HepG2 (cell line): Measurements from ENCODE around the gene PLD3. TPM values are rescaled to one million over a fixed set of nuclear protein-coding genes. Genes with fewer than 3 reads are reported as not detected.

Experiments
- AKAP8 ChIP-seq: sonication (generic); formaldehyde crosslinking; IDR thresholded peaks from 2 replicates; pipeline ENCODE4 v1.5.1; 2020; ENCODE audit warnings: mild to moderate bottlenecking, missing genetic modification reagents
- ARNT2 ChIP-seq: sonication (generic); formaldehyde crosslinking; IDR thresholded peaks from 2 replicates; pipeline ENCODE4 v1.8.0; 2022; ENCODE audit warnings: mild to moderate bottlenecking, low read depth, missing genetic modification reagents, moderate library complexity
- ATAD3A ChIP-seq: sonication (generic); formaldehyde crosslinking; IDR thresholded peaks from 2 replicates; pipeline ENCODE4 v1.4.0; 2020; ENCODE audit warnings: missing genetic modification reagents
- ELF4 ChIP-seq: sonication (generic); formaldehyde crosslinking; IDR thresholded peaks from 2 replicates; pipeline ENCODE4 v1.5.0; 2020; ENCODE audit warnings: missing genetic modification reagents, mild to moderate bottlenecking, moderate library complexity, borderline replicate concordance
- ERF ChIP-seq: IDR thresholded peaks from 2 replicates; pipeline ENCODE4 v1.6.1; 2018; ENCODE audit warnings: missing biosample characterization, missing genetic modification reagents
- MTF2 ChIP-seq: sonication (generic); formaldehyde crosslinking; IDR thresholded peaks from 2 replicates; pipeline ENCODE4 v1.5.0; 2020; ENCODE audit warnings: missing genetic modification reagents, borderline replicate concordance
- MZF1 ChIP-seq: sonication (generic); formaldehyde crosslinking; IDR thresholded peaks from 2 replicates; pipeline ENCODE4 v1.8.1; 2023; ENCODE audit warnings: mild to moderate bottlenecking, missing genetic modification reagents, borderline replicate concordance
- NFE2 ChIP-seq: sonication (generic); formaldehyde crosslinking; IDR thresholded peaks from 2 replicates; pipeline ENCODE4 v1.4.0; 2020; ENCODE audit warnings: missing genetic modification reagents
- PHB2 ChIP-seq: fragments of 450-650 bp; IDR thresholded peaks from 2 replicates; pipeline ENCODE4 v1.6.1; 2018; ENCODE audit not compliant: partially characterized antibody
- RBM39 ChIP-seq: fragments of 200-400 bp; formaldehyde crosslinking; IDR thresholded peaks from one replicate; pipeline ENCODE4 v1.6.1; 2018; ENCODE audit warnings: antibody characterized with exemption, mild to moderate bottlenecking, low read depth, low read length; ENCODE audit not compliant: poor library complexity, severe bottlenecking
- REPIN1 ChIP-seq: sonication (generic); formaldehyde crosslinking; IDR thresholded peaks from 2 replicates; pipeline ENCODE4 v1.8.0; 2022; ENCODE audit warnings: missing genetic modification reagents, low read depth, mild to moderate bottlenecking, borderline replicate concordance
- SAP130 ChIP-seq: IDR thresholded peaks from 2 replicates; pipeline ENCODE4 v1.6.1; 2016; ENCODE audit warnings: low read depth
- SNAI1 ChIP-seq: sonication (generic); formaldehyde crosslinking; IDR thresholded peaks from 2 replicates; pipeline ENCODE4 v1.5.0; 2020; ENCODE audit warnings: mild to moderate bottlenecking, missing genetic modification reagents, borderline replicate concordance
- STAT5B ChIP-seq: sonication (generic); formaldehyde crosslinking; IDR thresholded peaks from 2 replicates; pipeline ENCODE4 v1.4.0; 2020; ENCODE audit warnings: missing genetic modification reagents
- ZBTB8A ChIP-seq: sonication (generic); formaldehyde crosslinking; IDR thresholded peaks from 2 replicates; pipeline ENCODE4 v1.4.0; 2020; ENCODE audit warnings: mild to moderate bottlenecking, low read depth, missing genetic modification reagents, borderline replicate concordance
- ZC3H4 ChIP-seq: sonication (generic); formaldehyde crosslinking; IDR thresholded peaks from 2 replicates; pipeline ENCODE4 v1.4.0; 2020; ENCODE audit warnings: missing genetic modification reagents, borderline replicate concordance
- ZNF260 ChIP-seq: sonication (generic); formaldehyde crosslinking; IDR thresholded peaks from 2 replicates; pipeline ENCODE4 v1.4.0; 2020; ENCODE audit warnings: missing genetic modification reagents, low read depth, mild to moderate bottlenecking, borderline replicate concordance
- ZNF878 ChIP-seq: sonication (generic); formaldehyde crosslinking; IDR thresholded peaks from 2 replicates; pipeline ENCODE4 v1.8.1; 2023; ENCODE audit warnings: mild to moderate bottlenecking, missing genetic modification reagents, moderate library complexity
- ZNF891 ChIP-seq: sonication (generic); formaldehyde crosslinking; IDR thresholded peaks from 2 replicates; pipeline ENCODE4 v1.5.0; 2020; ENCODE audit warnings: mild to moderate bottlenecking, missing genetic modification reagents
- polyA plus RNA-seq, 8 experiments: library from polyadenylated mRNA; depleted of rRNA in 3 of 8; stranded (reverse) in 7 of 8; unstranded in 1 of 8; fragments of >200 nt; fragmentation: Illumina TruSeq in 4 of 8; extraction: Trizol in 4 of 8; gene quantifications; 2 replicates each; pipeline versions ENCODE4 v1.2.1 to v1.2.3, GENCODE V29; 2011 to 2016; ENCODE audit warnings: low read depth in 4 of 8, missing spikeins in 1 of 8, mixed read lengths in 1 of 8; ENCODE audit not compliant: insufficient read depth in 1 of 8
- total RNA-seq, 5 experiments: library from RNA; depleted of rRNA; stranded (reverse); fragments of >200 nt; fragmentation: Illumina TruSeq; extraction: Trizol; gene quantifications; 2 replicates each; pipeline ENCODE4 v1.2.3, GENCODE V29; 2016; ENCODE audit warnings: low read depth in 1 of 5
- TF ChIP-seq, protein P1 (sequence below): sonication (generic); formaldehyde crosslinking; IDR thresholded peaks from 2 replicates; pipeline ENCODE4 v1.4.0; 2020; ENCODE audit warnings: mild to moderate bottlenecking, missing genetic modification reagents
- TF ChIP-seq, protein P2 (sequence below): sonication (generic); formaldehyde crosslinking; IDR thresholded peaks from 2 replicates; pipeline ENCODE4 v1.5.1; 2020; ENCODE audit warnings: mild to moderate bottlenecking, missing genetic modification reagents, moderate library complexity
- TF ChIP-seq, protein P3 (sequence below): sonication (generic); formaldehyde crosslinking; IDR thresholded peaks from 2 replicates; pipeline ENCODE4 v1.5.0; 2020; ENCODE audit warnings: missing genetic modification reagents

PLD3 gene
- total and polyA plus RNA-seq, 2 of the 13 experiments (the other 11 are each of a cell fraction or from before 2014, with no cell fraction given), result 45.7 to 164 TPM

DNA sequence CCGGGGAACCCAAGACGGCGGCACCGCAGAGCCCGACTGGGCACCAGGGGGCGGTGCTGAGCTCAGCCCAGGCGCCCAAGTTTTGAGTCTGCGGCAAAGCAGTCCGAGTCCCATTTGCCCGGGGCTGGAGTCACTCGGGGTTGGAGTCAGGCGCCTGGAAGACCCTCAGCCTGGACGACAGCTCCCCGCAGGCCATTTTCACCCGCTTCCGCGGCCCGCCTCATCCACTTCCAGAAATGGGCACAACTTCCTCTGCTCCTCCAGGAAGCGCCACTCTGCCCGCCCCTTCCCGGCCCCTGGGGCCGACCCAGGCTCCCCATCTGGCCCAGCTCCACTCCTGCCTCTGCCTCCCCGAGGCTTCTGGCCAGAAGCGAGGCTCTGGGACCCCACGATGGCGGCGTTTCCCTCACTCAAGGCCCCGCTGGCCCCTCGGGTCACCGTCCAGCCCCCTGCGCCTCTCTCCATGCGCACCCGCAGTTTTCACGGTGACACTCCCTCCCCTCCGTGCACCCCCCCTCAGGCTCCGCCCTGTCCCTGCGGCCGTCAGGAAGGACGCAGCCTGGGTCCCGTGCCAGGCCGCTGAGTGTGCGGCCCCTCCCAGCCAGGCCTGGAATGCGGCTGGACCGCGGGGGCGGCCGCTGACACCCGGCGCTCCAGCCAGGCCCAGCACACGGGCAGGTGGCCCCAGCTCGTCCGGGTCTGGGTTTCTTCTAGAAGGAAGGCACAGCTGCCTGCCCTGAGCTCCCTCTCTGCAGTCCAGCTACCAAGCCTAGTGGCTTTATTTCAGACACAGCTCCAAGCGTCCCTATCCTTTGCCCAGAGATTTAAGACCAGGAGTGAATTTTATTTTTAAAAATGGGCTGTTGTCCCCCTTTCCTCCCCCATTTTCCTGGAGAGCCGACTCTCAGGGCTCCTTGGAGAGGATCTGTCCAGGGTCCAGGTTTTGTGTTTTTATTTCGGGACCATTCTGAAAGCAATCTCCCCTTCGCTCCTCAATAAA is 72.6 kb downstream of the PLD3 start (continued):
- peak; percentile 93 for TF ChIP-seq ARNT2 (CRISPR knock-in tag)
- no peak for TF ChIP-seq STAT5B (CRISPR knock-in tag)
- TF ChIP-seq ELF4 (CRISPR knock-in tag), result peak; percentile 87
- no peak for TF ChIP-seq ZNF260 (CRISPR knock-in tag)
- TF ChIP-seq ZNF891 (CRISPR knock-in tag), result 0 out of 2 replicates have a peak, but pooled peaks have one; percentile 65
- peak; percentile 91 for TF ChIP-seq SNAI1 (CRISPR knock-in tag)
- TF ChIP-seq REPIN1 (CRISPR knock-in tag), result peak; percentile 46; the same call in 1 of the 2 replicates
- no peak for TF ChIP-seq MTF2 (CRISPR knock-in tag)
- TF ChIP-seq AKAP8 (CRISPR knock-in tag), result peak; percentile 66; the same call in 1 of the 2 replicates
- TF ChIP-seq ERF, result peak; percentile 71; the same call in 1 of the 2 replicates
- peak; percentile 97 for TF ChIP-seq ZNF878 (CRISPR knock-in tag)
- no peak for TF ChIP-seq PHB2
- 0 out of 2 replicates have a peak, but pooled peaks have one; percentile 47 for TF ChIP-seq MZF1 (CRISPR knock-in tag)
- no peak for TF ChIP-seq NFE2
- no peak for TF ChIP-seq ZC3H4
- TF ChIP-seq, protein P1, sequence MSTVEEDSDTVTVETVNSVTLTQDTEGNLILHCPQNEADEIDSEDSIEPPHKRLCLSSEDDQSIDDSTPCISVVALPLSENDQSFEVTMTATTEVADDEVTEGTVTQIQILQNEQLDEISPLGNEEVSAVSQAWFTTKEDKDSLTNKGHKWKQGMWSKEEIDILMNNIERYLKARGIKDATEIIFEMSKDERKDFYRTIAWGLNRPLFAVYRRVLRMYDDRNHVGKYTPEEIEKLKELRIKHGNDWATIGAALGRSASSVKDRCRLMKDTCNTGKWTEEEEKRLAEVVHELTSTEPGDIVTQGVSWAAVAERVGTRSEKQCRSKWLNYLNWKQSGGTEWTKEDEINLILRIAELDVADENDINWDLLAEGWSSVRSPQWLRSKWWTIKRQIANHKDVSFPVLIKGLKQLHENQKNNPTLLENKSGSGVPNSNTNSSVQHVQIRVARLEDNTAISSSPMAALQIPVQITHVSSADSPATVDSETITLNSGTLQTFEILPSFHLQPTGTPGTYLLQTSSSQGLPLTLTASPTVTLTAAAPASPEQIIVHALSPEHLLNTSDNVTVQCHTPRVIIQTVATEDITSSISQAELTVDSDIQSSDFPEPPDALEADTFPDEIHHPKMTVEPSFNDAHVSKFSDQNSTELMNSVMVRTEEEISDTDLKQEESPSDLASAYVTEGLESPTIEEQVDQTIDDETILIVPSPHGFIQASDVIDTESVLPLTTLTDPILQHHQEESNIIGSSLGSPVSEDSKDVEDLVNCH (CRISPR knock-in tag), result no peak
- TF ChIP-seq, protein P2, sequence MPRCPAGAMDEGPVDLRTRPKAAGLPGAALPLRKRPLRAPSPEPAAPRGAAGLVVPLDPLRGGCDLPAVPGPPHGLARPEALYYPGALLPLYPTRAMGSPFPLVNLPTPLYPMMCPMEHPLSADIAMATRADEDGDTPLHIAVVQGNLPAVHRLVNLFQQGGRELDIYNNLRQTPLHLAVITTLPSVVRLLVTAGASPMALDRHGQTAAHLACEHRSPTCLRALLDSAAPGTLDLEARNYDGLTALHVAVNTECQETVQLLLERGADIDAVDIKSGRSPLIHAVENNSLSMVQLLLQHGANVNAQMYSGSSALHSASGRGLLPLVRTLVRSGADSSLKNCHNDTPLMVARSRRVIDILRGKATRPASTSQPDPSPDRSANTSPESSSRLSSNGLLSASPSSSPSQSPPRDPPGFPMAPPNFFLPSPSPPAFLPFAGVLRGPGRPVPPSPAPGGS, result peak; percentile 83
- no peak for TF ChIP-seq ZBTB8A (CRISPR knock-in tag)
- TF ChIP-seq ATAD3A (CRISPR knock-in tag), result no peak
- TF ChIP-seq, protein P3, sequence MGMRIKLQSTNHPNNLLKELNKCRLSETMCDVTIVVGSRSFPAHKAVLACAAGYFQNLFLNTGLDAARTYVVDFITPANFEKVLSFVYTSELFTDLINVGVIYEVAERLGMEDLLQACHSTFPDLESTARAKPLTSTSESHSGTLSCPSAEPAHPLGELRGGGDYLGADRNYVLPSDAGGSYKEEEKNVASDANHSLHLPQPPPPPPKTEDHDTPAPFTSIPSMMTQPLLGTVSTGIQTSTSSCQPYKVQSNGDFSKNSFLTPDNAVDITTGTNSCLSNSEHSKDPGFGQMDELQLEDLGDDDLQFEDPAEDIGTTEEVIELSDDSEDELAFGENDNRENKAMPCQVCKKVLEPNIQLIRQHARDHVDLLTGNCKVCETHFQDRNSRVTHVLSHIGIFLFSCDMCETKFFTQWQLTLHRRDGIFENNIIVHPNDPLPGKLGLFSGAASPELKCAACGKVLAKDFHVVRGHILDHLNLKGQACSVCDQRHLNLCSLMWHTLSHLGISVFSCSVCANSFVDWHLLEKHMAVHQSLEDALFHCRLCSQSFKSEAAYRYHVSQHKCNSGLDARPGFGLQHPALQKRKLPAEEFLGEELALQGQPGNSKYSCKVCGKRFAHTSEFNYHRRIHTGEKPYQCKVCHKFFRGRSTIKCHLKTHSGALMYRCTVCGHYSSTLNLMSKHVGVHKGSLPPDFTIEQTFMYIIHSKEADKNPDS (CRISPR knock-in tag), result no peak
- TF ChIP-seq SAP130 (CRISPR knock-in tag), result peak; percentile 93
- TF ChIP-seq RBM39, result peak; percentile 23
